ENCODE measurements around the gene DLK1.

The DLK1 gene

DNA sequence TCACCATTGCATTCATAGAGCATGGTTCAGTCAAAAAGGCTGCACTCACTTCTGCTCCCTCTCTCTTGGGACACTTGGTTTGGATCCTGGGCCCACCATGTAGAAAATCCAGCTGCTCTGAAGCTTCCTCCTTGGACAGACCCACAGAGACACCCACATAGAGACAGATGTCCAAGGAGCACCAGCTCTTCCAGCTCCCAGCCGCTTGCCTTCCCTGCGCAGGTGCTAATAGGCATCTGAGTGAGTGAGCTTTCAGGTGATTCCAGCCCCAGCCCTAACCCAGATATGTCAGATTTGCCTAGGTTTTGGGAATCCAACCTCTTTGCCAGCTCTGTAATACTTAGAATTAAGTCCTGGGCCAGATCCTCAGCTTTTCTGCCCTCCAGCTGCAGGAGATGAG lies 38.6 kb downstream of the DLK1 start:
- DNase-seq = no peak

DNA sequence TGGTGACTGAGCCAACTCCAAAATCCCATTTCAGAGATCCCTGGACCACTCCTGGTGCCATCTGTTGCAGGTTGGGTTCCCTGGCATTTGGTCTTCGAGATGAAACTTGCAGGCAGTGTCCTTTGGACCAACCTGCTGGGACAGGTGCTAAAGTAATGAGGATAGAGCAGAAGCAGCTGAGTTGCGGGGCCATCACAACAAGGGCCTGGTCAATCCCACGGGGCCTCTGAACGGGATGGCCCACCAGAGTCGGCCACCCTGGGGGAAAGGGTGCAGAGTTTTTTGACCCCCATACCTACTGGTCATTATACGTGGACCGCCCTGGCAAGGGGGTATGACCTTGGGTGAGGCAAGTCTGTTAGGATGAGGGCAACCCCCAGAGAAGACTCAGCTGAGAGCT lies 39.3 kb downstream of the DLK1 start:
- no peak for DNase-seq

DNA sequence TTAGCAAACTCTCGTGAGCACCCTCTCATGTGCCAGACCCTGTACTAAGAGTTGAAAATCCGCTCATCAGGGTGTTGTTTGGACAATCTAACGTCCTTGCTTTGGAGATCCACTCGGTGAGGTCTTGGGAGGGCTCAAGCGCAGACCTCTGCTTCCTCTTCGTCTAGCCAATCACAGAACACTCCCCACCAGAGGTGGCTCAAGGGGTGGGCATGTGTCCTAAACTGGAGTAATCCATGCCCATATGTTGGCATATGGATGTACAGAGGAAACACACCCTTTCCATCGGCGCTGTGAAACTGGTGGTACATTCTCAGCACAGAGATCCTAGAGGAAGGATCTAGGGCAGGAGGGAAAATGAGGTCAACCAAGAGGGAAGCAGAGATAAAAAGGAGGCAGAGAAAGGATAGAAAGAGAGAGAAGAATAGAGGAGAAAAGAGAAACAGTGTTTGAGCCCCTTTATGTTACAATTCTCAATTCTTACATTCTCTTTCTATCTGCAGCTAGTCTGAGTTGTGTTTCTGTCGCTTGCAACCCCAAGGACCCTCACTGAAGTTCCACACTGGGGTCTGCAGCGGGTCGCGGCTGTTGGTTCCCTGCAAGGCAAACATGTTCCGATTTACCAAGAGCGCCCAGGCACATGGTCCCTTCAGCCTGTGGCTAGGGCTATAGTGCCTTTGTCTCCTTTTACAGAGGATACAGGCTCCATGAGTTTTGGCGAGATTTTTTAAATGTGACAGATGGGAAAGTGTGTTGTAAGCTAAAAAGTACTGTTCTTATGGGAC lies 40.5 kb downstream of the DLK1 start:
- peak; percentile 21 for DNase-seq

DNA sequence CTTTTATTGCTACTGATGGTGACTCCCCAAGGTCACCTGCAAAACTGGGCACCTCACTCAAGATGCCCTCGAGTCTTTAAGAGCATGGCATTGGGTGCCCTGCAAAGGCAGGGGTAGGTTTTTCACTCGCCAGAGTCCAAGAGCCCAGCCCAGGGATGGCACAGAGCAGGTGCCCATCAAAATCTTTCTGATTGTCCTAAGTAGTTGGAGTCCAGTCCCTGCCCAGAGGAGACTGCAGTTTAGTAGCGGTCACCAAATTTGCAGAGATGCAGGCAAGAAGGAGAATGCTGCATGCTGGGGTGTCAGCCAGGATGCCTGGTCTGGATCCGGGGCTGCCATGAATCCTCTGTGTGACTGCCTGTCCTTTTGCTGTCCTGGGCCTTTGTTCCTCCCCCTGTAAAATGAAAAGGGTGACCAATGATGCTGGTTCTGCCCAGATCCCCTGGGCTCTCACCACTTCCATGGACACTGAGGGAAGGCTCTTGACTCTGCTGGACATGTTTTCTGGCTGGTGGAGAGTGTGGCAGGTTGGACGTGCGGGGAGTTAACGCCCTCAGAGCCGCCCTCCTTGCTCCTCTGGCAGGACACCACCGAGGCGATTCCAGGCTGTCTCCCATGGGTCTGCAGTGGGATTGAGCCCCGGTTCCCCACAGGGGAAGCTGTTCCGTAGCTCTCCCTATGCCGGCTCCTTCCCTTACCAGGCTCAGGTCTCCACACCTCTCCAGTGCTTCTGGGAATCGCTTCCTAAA lies 41.3 kb downstream of the DLK1 start:
- DNase-seq = no peak

DNA sequence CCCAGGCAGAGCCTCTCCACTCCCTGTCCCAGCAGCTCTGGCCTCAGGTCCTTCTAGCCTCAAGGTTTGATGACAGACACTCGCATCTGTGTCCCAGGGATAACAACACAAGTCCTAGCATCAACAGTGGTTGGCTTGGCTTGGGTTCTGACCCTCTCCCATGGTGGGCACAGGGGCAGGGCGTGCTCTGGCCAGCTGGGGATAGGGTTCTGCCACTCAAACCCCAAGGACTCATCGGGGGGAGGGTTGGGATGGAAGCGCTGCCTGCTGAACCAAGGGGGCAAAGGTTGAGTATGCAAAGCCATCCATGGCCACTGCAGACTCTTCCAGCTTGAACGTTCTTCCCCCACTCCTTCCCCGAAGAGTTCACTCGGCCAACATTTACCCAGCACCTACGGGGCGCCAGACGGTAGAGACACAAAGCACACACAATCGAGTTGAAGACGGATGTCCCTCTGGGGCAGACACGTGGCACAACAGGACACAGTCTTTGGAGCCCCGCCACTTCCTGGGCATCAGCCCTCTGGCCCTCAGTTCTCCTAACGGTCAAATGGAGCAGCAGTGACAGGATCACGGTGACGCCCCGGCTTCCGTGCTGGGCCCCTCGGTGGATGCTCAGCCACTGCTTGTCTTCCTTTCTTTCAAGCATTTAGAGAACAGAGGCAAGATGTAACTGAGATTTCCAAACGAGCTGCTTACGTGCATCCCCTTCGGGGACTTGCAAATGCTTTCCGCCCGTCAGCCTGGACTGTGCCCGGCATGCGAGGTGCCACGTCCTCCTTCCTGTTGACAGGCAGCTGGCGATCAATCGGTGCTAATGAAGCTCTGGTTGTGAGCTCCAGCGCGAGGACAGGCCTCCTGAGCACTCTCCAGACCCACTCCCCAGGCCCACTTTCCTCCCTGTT lies 42.6 kb downstream of the DLK1 start:
- no peak for DNase-seq

DNA sequence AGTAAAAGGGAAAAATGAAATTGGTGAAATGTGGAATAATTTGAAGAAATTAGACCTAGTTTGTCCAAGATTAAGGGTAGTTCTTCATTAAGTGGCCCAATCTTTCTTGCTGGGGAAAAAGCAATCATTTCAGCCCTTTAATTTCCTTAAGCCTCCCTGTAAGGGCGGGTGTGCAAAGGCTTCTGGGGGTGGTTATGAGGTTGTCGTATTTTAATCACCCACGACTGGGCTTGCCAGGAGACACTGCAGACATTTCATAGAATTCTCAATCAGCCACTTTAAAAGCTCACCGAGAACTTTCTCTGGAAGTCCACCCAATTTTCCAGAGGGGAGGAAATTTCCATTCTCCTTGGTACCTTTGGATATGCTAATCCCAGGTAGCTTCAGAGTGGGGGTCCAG lies 43.4 kb downstream of the DLK1 start:
- DNase-seq = no peak

DNA sequence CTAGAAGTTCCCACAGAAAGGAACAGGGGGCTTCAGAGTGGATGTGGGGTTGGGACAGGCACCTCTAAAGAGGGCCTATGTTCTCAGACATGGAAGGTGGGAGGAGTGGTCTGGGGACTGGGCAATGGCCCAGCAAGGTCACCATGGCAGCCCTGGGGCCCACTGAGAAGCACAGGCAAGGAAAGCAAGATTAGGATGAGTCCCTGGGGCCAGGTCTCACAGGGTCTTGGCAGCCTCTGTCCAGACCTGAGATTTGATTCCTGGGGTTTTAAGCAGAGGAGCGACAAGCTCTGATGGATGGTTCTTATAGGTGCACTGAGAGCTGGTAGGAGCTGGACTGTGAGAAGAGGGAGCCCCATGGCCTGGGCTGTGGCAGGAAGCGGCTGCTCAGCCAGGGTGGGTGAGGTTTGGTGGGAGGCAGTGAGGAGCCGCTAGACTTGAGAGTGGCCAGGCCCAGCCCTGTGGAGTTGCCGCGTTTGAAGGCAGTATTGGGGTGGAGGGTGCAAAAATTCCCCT lies 44.0 kb downstream of the DLK1 start:
- no peak for DNase-seq

DNA sequence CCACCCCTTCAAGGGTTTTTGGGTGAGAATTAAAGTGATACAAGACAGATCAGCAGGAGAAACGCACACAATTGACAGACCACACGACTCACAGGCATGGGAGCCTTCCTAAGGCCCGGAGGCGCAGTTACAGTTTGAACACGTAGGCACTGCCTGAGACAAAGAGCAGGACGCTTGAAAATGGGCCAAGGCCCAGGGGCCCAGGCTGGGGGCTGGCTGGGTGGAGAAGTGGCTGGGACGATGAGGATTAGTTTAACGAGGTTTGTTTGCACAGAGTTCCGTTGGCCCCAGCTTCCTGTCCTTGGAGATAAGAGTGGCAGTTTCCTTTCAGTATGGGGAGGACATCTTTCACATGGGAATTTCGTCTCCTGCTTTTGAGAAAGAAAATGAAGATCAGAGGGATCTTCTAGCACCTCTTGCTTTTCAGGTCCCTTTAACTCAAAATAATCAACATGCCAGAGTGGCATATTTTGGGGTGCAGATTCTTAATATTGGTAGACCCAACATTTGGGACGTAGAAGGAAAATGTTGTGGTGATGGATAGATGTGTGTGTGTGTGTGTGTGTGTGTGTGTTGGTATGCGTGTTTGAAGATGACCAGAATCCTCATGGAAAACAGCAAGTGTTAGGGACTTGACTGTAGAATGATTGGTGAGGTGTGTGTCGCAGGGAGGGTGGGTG lies 44.6 kb downstream of the DLK1 start:
- no peak for DNase-seq

DNA sequence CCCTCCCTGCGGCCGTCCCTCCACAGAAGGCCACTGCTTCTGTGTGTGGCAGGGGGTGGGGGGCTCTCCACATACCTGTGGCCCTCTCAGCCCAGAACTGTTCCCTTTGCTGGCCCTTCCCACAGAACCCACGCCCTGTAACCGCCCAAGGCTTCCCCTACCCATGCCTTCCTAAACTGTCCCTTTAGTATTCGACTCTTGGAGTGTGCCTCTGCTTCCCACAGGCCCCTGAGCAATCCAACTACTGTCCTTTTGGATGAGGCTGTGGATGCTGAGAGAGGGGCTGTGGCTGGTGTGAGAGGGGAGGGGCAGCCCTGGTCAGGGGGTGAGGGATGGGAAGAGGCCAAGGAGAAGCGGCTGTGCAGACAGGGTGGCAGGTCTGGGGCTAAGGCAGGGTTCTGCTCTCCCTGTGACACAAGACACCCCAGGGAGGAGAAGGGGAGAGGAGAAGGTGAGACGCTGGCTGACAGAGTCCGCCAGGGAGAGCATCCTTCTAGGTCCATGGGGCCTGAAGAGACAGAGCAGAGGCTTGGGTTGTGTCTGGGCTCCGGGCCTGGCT lies 46.0 kb downstream of the DLK1 start:
- DNase-seq = no peak

DNA sequence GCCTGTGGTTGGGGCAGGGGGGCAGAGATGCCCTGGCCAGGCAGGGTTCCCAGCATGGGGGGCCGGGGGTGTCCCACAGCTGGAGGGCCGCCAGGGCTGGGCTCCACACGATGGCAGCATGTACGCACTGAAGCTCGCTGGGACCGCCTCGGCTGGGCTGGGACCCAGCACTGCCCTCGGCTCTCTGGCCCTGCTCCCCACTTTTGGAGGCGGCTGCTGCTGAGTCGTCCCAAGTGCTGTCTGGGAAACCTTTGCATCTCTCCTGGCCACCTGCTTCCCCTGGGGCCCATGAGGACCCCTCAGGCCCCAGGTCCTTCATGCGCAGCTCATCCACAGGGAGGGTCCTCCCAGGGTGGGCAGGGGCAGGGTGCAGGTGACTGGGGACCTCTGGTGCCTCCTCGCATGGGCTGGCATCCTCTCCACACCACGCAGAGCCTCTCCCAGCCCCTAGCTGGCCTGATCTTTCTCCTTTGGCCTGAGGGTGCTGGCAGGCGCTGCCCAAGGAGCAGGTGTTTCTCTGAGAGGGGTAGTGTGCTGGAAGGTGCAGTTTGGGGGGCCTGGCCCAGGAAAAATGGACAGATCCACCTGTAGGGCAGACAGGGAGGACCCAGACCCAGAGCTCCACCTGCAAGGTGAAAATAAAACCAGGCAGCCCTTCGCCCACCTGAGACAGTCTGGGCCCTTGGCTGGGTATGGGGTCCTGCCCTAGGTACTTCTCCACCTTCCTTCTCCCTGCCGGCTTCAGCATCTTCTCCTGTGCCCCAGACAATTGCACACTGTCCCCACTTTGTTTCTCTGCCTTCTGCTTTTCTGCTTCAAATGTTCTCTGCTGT lies 46.9 kb downstream of the DLK1 start:
- DNase-seq = no peak

DNA sequence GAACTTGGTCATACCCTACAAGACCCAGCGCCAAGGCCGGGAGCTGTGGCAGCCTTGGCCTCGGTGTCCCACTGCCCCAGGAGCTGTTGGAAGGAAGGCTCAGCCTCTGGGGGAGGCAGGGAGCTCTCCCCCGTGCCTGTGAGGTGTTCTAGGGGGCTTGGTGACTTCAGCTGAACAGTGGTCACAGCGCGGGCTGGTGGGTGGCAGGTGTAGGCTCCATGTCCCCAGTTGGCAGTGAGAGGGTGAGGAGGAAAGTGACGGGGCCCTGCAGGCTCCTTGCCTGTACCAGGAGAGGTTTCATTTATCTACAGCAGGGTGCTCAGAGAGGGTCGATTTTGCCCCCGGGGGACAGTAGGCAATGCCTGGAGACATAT lies 47.5 kb downstream of the DLK1 start:
- no peak for DNase-seq

DNA sequence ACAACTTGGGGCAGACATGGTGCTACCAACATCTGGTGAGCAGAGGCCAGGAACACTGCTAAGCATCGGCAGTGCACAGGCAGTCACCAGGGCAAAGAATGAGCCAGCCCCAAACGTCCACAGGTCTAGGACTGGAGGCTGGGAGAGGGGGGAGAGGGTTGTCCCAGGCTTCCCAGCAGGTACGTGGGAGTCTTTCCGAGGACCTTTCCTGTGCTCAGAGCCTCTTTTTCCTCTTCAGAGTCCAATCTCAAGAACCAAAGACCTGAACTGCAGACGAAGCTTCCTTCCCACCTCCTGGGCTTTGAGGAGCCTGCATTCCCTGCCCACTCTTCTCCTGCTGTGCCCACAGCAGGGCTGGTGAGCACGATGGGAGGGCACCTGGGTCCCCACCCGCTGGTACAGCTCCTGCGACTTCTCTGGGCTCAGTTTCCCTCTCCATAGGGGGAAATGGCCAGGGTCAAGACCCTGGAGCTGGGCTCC lies 48.7 kb downstream of the DLK1 start:
- DNase-seq = no peak

DNA sequence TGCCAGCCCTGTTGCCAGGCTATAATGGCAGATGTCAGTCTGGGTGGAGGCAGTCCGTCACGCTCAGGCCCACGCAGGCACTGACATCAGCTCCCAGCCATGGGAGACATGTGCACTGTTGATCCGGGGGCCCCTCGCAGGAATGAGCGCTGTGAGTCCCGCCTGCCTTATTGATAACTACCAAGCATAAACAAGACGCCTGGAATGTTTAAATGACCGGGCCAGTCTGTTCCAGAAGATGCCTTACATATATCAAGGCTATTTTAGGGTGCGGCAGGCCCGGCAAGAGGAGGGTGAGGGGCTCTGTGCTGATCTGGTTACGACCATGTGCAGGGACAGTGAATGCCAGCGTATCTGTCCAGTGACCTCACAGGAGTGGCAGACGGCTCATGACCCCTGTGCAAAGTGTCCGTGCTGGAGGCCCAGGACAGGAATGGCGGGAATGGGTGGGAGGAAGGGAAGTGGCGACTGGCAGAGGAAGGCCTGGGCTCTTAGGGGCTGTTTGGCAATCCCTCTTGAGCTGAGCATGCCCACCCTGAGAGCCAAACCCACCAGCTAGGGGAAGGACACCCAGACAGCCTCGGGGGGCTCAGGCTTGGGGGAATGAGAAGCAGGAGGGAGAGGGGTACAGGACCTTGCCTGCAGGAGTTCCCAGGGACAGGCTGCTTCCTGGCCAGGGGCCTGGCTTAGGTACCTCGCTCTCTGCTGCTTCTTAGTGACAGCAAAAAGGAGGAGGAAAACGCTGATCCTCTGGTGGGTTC lies 49.3 kb downstream of the DLK1 start:
- DNase-seq = no peak

DNA sequence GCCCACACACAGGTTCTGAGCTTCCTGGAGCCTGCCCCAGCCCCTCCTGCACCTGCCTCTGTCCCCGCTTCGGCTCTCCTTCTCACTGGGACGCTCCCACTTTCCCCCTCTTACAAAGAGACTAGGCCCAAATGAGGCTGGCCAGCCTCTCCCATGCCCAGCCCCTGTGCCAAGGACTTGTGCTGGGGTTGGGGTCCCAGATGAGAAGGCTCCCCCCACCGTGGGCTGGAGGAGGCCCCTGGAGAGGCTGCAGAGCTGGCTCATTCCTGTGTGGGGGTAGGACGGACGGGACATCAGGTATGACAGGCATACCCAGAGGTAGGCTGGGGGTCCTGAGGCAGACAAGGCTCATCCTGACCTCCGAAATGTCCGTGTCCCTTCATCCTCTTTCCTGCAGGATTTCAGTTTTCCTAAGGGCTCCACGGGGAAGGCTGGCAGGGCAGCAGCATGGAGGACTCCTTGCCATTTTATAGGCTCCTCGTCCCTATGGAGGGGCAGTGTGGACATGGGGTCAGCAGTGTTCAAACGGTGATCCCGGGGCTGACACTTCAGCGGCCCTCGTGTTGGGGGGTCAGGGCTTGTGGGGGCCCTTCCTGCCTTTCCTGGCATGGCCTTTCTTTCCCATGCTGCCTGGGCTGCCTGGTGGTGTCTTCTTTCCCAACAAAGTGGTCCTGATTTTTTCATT lies 50.1 kb downstream of the DLK1 start:
- DNase-seq = no peak

DNA sequence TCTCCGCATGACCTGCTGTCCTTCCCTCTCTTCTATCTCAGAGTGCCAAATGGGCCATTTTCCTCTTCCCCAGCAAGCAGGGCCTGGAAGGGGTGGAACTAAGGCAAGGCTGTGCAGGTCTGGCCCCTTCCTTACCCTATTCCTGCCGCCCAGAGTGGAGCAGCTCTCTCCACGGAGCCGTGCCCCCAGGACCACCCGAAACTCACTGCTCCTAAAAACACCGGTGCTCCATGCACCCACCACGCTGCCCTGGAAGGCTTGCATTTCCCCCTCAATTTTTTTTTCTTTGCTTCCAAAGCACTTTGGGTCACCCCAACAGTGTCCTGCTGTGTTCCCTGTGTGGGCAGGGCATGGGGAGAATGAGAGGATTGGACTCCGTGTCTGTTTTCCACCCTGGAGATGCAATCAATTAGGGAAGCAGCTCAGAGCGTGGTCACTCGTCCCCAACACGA lies 50.7 kb downstream of the DLK1 start:
- DNase-seq = no peak

DNA sequence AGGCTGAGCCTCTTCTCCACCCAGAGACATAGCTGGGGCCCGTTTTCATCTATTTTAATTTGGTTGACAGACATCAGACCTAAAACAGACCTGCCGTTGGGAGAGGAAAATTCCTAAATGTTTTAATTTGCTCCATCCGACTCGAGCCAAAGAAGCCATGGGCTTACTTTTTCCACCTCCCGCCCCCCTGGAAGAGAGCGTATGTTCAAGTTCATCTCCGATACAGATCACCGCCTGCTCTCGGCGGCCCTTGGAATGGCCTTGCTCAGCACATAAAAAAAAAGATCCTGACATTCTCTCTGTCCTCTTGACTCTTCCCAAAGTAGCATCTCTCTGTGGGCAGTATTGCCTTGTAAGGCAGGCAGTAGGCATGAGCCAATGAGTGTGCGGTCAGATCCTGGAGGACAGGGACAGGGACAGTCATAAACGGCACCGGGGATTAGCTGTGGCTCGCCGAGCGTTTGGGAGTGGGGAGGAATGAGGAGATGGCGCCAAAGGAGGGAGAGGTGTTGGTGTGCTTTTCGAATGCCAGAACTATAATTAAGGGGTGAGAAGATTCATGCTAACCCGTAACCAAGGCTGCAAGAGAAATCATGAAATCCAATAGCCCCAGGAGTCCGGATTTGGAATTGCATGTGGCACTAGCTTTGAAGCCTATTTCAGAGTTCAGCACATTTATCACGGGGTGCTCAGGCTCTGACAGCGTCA lies 51.3 kb downstream of the DLK1 start:
- no peak for DNase-seq

DNA sequence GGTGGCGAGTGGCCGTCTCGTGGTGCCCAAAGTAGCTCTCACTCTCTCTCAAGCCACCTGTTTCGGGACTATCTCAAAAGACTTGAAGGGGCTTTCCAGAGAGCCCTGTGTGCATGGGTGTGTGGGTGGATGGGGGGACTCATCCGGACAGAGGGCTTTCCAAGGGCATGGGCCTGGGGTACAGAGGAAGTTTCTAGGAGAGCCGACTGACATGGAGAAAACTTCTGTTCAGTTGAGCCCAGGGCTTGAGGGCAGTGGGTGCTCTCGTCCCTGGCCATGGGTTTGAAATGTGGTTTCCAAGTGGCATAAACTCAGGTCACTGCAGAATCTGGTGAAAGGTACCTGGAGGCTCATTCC lies 51.8 kb downstream of the DLK1 start:
- no peak for DNase-seq

DNA sequence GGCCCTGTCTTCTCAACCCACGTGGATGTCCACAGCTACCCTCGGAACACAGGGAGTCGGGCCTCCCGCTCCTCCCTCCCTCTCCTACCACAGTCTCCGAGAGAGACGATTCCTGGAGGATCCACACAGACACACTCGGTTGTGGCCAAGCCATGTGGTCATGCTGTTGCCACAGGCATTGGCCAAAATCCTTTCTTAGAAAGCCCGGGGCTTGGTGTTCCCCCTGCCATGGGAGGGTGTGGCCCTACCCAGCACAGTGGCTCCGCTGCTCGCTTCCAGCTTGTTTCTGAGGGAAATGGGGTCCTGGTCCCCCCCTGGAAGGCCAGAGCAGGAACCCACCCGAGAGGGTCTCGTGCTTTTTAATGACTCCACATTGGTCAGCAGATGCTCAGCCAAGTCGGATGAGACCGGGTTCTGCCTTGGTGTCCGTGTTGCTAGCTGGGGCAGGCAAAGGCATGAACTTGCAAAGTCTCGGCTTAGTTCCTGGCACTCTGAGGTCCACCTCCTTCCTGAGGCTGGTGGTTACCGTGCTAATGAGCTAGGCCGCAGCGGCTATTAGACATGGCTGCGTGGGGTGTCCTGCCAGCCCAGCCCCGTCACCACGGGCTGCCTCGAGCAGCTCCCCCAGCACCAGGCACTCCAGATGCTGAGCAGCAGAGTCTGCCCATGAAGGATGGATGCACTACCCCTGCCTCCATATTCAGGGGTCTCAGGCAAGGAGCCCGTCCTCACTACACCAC lies 52.4 kb downstream of the DLK1 start:
- DNase-seq = no peak

DNA sequence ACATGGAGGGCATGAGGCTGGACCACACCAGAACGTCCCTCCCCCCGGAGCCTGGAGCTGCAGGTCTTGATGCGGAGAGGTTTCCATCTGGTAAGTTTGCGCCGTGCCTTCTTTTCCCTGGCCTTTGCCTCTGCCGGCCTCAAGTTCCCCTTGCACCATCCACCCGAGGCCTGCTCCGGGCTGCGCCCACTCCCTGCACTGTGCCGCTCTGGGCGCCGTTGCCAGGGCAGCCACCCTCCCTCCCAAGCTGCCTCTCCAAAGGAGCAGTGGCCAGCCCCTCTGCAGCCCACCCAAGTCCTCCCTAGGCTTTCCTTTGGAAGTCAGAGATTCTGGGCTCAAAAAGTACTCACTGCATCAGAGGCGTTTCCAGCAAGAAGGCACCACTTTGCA lies 53.0 kb downstream of the DLK1 start:
- DNase-seq = no peak
